Measurements from ENCODE around the gene CNNM2. TPM values are rescaled to one million over a fixed set of nuclear protein-coding genes. Genes with fewer than 3 reads are reported as not detected.
"Not testable (repeated sequence)": the region's sequence is repeated elsewhere in the genome, so short reads cannot be mapped to it uniquely, and the experiment has no call there.

The CNNM2 gene
- polyA plus RNA-seq, 1 of the 3 experiments (the other 2 are of a cell fraction): 4.0 TPM

DNA sequence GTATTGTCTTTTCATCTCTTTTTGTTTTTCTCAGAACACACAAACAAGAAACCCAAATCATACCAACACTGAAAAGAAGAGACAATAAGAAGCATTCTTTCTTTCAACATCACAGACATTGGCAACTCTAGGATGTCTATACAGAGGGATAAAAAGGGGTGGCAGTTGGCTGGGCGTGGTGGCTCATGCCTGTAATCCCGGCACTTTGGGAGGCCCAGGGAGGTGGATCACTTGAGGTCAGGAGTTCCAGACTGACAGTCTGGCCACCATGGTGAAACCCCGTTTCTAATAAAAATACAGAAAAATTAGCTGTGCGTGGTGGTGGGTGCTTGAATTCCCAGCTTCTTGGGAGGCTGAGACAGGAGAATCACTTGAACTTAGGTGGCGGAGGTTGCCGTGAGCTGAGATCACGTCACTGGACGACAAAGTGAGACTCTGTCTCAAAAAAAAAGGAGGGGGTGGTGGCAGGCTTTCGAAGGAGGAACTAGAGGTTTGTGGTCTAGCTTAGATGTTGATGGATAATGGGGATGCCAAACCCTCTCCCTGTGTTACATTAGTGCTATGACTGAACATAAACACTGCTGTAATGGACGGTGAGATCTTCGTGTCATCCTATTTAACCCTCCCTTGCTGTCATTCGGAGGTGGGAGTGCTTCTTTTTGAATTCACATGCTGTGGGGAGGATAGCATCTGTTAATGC, 9.4 kb downstream of the CNNM2 start (continued):
- TF ChIP-seq TAF1 (IDR thresholded peaks at IDR 0.05; ENCODE audit: borderline replicate concordance, low read depth, low read length) (no peak), RCOR1 (IDR thresholded peaks at IDR 0.05; ENCODE audit: low read length) (no peak), MXI1 (IDR thresholded peaks at IDR 0.05; ENCODE audit: low read depth, low read length) (no peak), MEF2A (IDR thresholded peaks at IDR 0.05; ENCODE audit: borderline replicate concordance, low read depth) (no peak)
- TF ChIP-seq, protein P1, sequence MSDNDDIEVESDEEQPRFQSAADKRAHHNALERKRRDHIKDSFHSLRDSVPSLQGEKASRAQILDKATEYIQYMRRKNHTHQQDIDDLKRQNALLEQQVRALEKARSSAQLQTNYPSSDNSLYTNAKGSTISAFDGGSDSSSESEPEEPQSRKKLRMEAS (IDR thresholded peaks at IDR 0.05; ENCODE audit: low read depth): no peak

DNA sequence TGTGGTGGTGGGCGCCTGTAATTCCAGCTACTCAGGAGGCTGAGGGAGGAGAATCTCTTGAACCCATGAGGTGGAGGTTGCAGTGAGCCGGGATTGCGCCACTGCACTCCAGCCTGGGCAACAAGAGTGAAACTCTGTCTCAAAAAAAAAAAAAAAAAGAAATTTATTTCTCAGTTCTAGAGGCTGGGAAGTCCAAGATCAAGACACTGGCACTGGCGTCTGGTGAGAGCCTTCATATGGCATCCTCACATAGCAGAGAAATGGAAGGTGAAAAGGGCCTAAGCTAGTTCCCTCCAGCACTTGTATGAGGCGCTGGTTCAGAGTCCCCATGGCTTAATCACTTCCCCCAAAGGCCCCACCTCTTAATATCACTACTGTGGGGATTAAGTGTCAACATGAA, 10.3 kb downstream of the CNNM2 start:
- H3K9ac ChIP-seq; H3K27me3 ChIP-seq (ENCODE audit: insufficient read depth); H3F3A ChIP-seq (replicated peaks; ENCODE audit: insufficient read depth); H3K4me1 ChIP-seq (ENCODE audit: control insufficient read depth in 1 of 2, insufficient read depth in 2 of 2, low read depth in 1 of 2, low read length in 1 of 2); H2AFZ ChIP-seq (ENCODE audit: low read depth); H3K9me3 ChIP-seq; H3K4me3 ChIP-seq (ENCODE audit: low read depth in 2 of 2, low read length in 1 of 2); H3K9me2 ChIP-seq; H4K20me1 ChIP-seq (ENCODE audit: insufficient read depth); H3K4me2 ChIP-seq; H3K79me2 ChIP-seq (ENCODE audit: insufficient read depth); DNase-seq; H3K36me3 ChIP-seq (replicated peaks in 1 of 2; ENCODE audit: control insufficient read depth in 1 of 2, insufficient read depth in 2 of 2, low read length in 1 of 2); POLR2A ChIA-PET; H3K27ac ChIP-seq (ENCODE audit: low read depth in 2 of 2, low read length in 1 of 2): not testable (repeated sequence)
- CTCF ChIA-PET: interaction anchor here (0.9 kb wide), 1 partner anchor 9 kb away, joined by 3 read pairs; no protein-coding TSS in a partner anchor
- WGBS (ENCODE audit: low lambda C conversion rate): 97% methylated on average over 5 of the region's 5 CpGs

DNA sequence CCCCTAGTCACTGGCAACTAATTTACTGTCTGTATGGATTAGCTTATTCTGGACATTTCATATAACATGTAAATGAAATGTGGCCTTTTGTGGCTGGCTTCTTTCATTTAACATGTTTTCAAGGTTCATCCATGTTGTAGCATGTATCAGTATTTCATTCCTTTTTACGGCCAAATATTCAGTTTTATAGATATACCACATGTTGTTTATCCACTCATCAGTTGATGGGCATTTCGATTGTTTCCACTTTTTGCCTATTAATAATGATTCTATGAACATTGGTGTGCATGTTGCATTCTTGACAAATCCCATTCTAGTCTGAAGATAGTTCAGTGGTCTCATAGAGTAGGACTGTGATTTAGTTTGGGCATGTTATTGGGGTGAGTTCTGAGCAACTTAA, 12.6 kb downstream of the CNNM2 start:
- H3K4me1 ChIP-seq (ENCODE audit: control insufficient read depth in 1 of 2, insufficient read depth in 2 of 2, low read depth in 1 of 2, low read length in 1 of 2): no peaks in the 10 kb centered on the region
- H3K27me3 ChIP-seq (ENCODE audit: insufficient read depth): no peaks in the 10 kb centered on the region
- no peaks in the 10 kb centered on the region for H4K20me1 ChIP-seq (ENCODE audit: insufficient read depth)
- H2AFZ ChIP-seq (ENCODE audit: low read depth): no peak overlapping the region
- no peaks in the 10 kb centered on the region for H3K79me2 ChIP-seq (ENCODE audit: insufficient read depth)
- H3K9ac ChIP-seq: no peak overlapping the region
- no peak for TF ChIP-seq CHD2 (IDR thresholded peaks at IDR 0.05; ENCODE audit: low read length, partially characterized antibody)
- TF ChIP-seq TAF1 (IDR thresholded peaks at IDR 0.05; ENCODE audit: borderline replicate concordance, low read depth, low read length): no peak
- no peak for TF ChIP-seq MXI1 (IDR thresholded peaks at IDR 0.05; ENCODE audit: low read depth, low read length)
- CTCF ChIA-PET: no interaction called here
- H3K9me2 ChIP-seq: no peaks in the 10 kb centered on the region
- POLR2A ChIA-PET: no interaction called here
- no peak for DNase-seq
- H3K4me3 ChIP-seq (ENCODE audit: low read depth in 2 of 2, low read length in 1 of 2): no peak overlapping the region
- no peaks in the 10 kb centered on the region for H3F3A ChIP-seq (replicated peaks; ENCODE audit: insufficient read depth)
- no peak overlapping the region for H3K27ac ChIP-seq (ENCODE audit: low read depth in 2 of 2, low read length in 1 of 2)
- no peak overlapping the region for H3K4me2 ChIP-seq
- no peaks in the 10 kb centered on the region for H3K36me3 ChIP-seq (replicated peaks in 1 of 2; ENCODE audit: control insufficient read depth in 1 of 2, insufficient read depth in 2 of 2, low read length in 1 of 2)
- H3K9me3 ChIP-seq: no peaks in the 10 kb centered on the region
- WGBS (ENCODE audit: low lambda C conversion rate): 80% methylated on average over 2 of the region's 2 CpGs

DNA sequence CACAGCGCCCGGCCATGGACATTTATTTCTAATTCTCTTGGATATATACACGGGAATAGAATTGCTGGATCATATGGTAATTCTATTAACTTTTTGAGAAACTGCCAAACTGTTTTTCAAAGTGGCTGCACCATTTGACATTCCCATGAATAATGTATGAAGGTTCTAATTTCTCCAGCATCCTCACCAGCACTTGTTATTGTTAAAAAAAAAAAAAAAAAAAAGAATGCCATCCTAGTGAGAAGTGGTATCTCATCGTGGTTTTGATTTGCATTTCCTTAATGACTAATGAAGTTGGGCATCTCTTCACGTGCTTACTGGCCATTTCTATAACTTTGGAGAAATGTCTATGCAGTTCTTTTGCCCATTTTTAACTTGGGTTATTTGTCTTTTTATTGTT, 13.5 kb downstream of the CNNM2 start:
- WGBS (ENCODE audit: low lambda C conversion rate): 71% methylated on average over 5 of the region's 5 CpGs
- TF ChIP-seq MXI1 (IDR thresholded peaks at IDR 0.05; ENCODE audit: low read depth, low read length) (no peak), ELF1 (IDR thresholded peaks at IDR 0.05) (no peak), JUND (IDR thresholded peaks at IDR 0.05) (no peak), RFX5 (IDR thresholded peaks at IDR 0.05; ENCODE audit: low read length) (no peak), FOSL2 (IDR thresholded peaks at IDR 0.05; ENCODE audit: borderline replicate concordance, low read depth) (no peak)
- TF ChIP-seq, protein P2, sequence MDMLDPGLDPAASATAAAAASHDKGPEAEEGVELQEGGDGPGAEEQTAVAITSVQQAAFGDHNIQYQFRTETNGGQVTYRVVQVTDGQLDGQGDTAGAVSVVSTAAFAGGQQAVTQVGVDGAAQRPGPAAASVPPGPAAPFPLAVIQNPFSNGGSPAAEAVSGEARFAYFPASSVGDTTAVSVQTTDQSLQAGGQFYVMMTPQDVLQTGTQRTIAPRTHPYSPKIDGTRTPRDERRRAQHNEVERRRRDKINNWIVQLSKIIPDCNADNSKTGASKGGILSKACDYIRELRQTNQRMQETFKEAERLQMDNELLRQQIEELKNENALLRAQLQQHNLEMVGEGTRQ (IDR thresholded peaks at IDR 0.05; ENCODE audit: borderline replicate concordance, low read depth, low read length): no peak
- TF ChIP-seq, protein P1 (IDR thresholded peaks at IDR 0.05; ENCODE audit: low read depth): no peak
- TF ChIP-seq, protein P3, sequence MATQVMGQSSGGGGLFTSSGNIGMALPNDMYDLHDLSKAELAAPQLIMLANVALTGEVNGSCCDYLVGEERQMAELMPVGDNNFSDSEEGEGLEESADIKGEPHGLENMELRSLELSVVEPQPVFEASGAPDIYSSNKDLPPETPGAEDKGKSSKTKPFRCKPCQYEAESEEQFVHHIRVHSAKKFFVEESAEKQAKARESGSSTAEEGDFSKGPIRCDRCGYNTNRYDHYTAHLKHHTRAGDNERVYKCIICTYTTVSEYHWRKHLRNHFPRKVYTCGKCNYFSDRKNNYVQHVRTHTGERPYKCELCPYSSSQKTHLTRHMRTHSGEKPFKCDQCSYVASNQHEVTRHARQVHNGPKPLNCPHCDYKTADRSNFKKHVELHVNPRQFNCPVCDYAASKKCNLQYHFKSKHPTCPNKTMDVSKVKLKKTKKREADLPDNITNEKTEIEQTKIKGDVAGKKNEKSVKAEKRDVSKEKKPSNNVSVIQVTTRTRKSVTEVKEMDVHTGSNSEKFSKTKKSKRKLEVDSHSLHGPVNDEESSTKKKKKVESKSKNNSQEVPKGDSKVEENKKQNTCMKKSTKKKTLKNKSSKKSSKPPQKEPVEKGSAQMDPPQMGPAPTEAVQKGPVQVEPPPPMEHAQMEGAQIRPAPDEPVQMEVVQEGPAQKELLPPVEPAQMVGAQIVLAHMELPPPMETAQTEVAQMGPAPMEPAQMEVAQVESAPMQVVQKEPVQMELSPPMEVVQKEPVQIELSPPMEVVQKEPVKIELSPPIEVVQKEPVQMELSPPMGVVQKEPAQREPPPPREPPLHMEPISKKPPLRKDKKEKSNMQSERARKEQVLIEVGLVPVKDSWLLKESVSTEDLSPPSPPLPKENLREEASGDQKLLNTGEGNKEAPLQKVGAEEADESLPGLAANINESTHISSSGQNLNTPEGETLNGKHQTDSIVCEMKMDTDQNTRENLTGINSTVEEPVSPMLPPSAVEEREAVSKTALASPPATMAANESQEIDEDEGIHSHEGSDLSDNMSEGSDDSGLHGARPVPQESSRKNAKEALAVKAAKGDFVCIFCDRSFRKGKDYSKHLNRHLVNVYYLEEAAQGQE (IDR thresholded peaks at IDR 0.05; ENCODE audit: low read depth, low read length): no peak

More for the DNA sequence above, 13.5 kb downstream of the CNNM2 start:
- CTCF ChIA-PET: no interaction called here
- no peak overlapping the region for H3K27ac ChIP-seq (ENCODE audit: low read depth in 2 of 2, low read length in 1 of 2)
- no peak overlapping the region for H3K9ac ChIP-seq
- H4K20me1 ChIP-seq (ENCODE audit: insufficient read depth): no peaks in the 10 kb centered on the region
- H3K9me3 ChIP-seq: no peaks in the 10 kb centered on the region
- POLR2A ChIA-PET: no interaction called here
- H3K4me1 ChIP-seq (ENCODE audit: control insufficient read depth in 1 of 2, insufficient read depth in 2 of 2, low read depth in 1 of 2, low read length in 1 of 2): no peaks in the 10 kb centered on the region
- no peaks in the 10 kb centered on the region for H3K36me3 ChIP-seq (replicated peaks in 1 of 2; ENCODE audit: control insufficient read depth in 1 of 2, insufficient read depth in 2 of 2, low read length in 1 of 2)
- no peak overlapping the region for H2AFZ ChIP-seq (ENCODE audit: low read depth)
- H3K79me2 ChIP-seq (ENCODE audit: insufficient read depth): no peaks in the 10 kb centered on the region
- no peaks in the 10 kb centered on the region for H3K27me3 ChIP-seq (ENCODE audit: insufficient read depth)
- H3K4me2 ChIP-seq: no peak overlapping the region
- H3K4me3 ChIP-seq (ENCODE audit: low read depth in 2 of 2, low read length in 1 of 2): no peak overlapping the region
- no peaks in the 10 kb centered on the region for H3K9me2 ChIP-seq
- no peak for DNase-seq
- H3F3A ChIP-seq (replicated peaks; ENCODE audit: insufficient read depth): no peaks in the 10 kb centered on the region

Measured in SK-N-SH (cell line).